IMR-90 (cell line): ENCODE data around the gene NMUR1. TPM values are rescaled to one million over a fixed set of nuclear protein-coding genes. Genes with fewer than 3 reads are reported as not detected.

Experiments used
- ATAC-seq: fragments of 200-7000 bp; cut with Tn5 transposase; 2 replicates; pipeline ENCODE4 v1.9.1; 2020; ENCODE audit warnings: low read depth, mild to moderate bottlenecking, moderate library complexity
- BruUV-seq: library from RNA; stranded (reverse); fragments of 400-500 nt; replicated peaks from 2 replicates; lab custom pipeline; 2021; lab: Mats Ljungman, UMichigan
- CTCF ChIA-PET: fragments of 300-600 bp; formaldehyde crosslinking; extraction: SDS; loops from one replicate; lab custom pipeline; 2021; ENCODE audit warnings: antibody characterized with exemption; lab: Yijun Ruan, JAX
- POLR2A ChIA-PET: fragments of 300-600 bp; sonication (Branson Sonifier 250); formaldehyde crosslinking; loops from one replicate; lab custom pipeline; 2022; ENCODE audit warnings: antibody characterized with exemption; ENCODE audit not compliant: unreplicated experiment; lab: Charles Lee
- DNase-seq: peaks from one replicate; pipeline ENCODE4 v3.0.0; 2013
- H2AFZ ChIP-seq: replicated peaks from 2 replicates; pipeline ENCODE3; 2013; ENCODE audit warnings: low read length, mild to moderate bottlenecking; ENCODE audit not compliant: poor library complexity
- H2AK5ac ChIP-seq: 2 replicates; pipeline ENCODE4 v1.6.1; 2013; ENCODE audit warnings: low read depth, low read length, inconsistent platforms
- H2AK9ac ChIP-seq: replicated peaks from 2 replicates; pipeline ENCODE3; 2013; ENCODE audit warnings: mild to moderate bottlenecking, low read depth, low read length, moderate library complexity; ENCODE audit not compliant: poor library complexity
- H2BK120ac ChIP-seq: 2 replicates; pipeline ENCODE4 v1.6.1; 2013; ENCODE audit warnings: low read depth, low read length, inconsistent platforms
- H2BK15ac ChIP-seq: 3 replicates; pipeline ENCODE4 v1.6.1; 2013; ENCODE audit warnings: low read depth, low read length, inconsistent platforms
- H2BK20ac ChIP-seq: 2 replicates; pipeline ENCODE4 v1.6.1; 2013; ENCODE audit warnings: low read depth, mild to moderate bottlenecking, inconsistent platforms, low read length, moderate library complexity
- H2BK5ac ChIP-seq: 2 replicates; pipeline ENCODE4 v1.6.1; 2013; ENCODE audit warnings: mild to moderate bottlenecking, low read depth, low read length, inconsistent platforms; ENCODE audit not compliant: poor library complexity, severe bottlenecking
- H3K14ac ChIP-seq: replicated peaks from 2 replicates; pipeline ENCODE4 v1.6.1; 2013; ENCODE audit warnings: low read depth, low read length, inconsistent platforms
- H3K18ac ChIP-seq: 2 replicates; pipeline ENCODE4 v1.6.1; 2013; ENCODE audit warnings: low read depth, low read length, control low read depth
- H3K23ac ChIP-seq: 2 replicates; pipeline ENCODE4 v1.6.1; 2013; ENCODE audit warnings: low read depth, low read length, inconsistent platforms
- H3K27ac ChIP-seq: 2 replicates; pipeline ENCODE4 v1.5.1; 2013; ENCODE audit warnings: mild to moderate bottlenecking, control low read depth, low read length; ENCODE audit not compliant: insufficient read depth
- H3K27me3 ChIP-seq: 2 replicates; pipeline ENCODE4 v1.6.1; 2013; ENCODE audit warnings: low read length; ENCODE audit not compliant: control insufficient read depth, insufficient read depth
- H3K36me3 ChIP-seq: 2 replicates; pipeline ENCODE4 v1.6.1; 2013; ENCODE audit warnings: low read length, mixed read lengths; ENCODE audit not compliant: control insufficient read depth, insufficient read depth
- H3K4ac ChIP-seq: 2 replicates; pipeline ENCODE4 v1.6.1; 2013; ENCODE audit warnings: low read depth, low read length, inconsistent platforms
- H3K4me1 ChIP-seq: 2 replicates; pipeline ENCODE4 v1.6.1; 2013; ENCODE audit warnings: low read length, mixed read lengths; ENCODE audit not compliant: control insufficient read depth, insufficient read depth
- H3K4me2 ChIP-seq: 2 replicates; pipeline ENCODE4 v1.6.1; 2013; ENCODE audit warnings: low read depth, mild to moderate bottlenecking, control low read depth, low read length, moderate library complexity
- H3K4me3 ChIP-seq: 2 replicates; pipeline ENCODE4 v1.5.1; 2013; ENCODE audit warnings: low read depth, mild to moderate bottlenecking, control low read depth, low read length, moderate library complexity; ENCODE audit not compliant: insufficient read depth
- H3K56ac ChIP-seq: 2 replicates; pipeline ENCODE4 v1.6.1; 2013; ENCODE audit warnings: low read length, inconsistent platforms; ENCODE audit not compliant: insufficient read depth; ENCODE audit errors: extremely low read depth
- H3K79me1 ChIP-seq, 2 experiments: 2 replicates each; pipeline ENCODE4 v1.6.1; 2013; ENCODE audit warnings: low read length in 2 of 2, inconsistent platforms in 1 of 2, low read depth in 1 of 2
- H3K9ac ChIP-seq: 2 replicates; pipeline ENCODE4 v1.6.1; 2013; ENCODE audit warnings: low read depth, low read length, control low read depth
- H3K9me1 ChIP-seq: 2 replicates; pipeline ENCODE4 v1.6.1; 2013; ENCODE audit warnings: low read length, inconsistent platforms; ENCODE audit not compliant: insufficient read depth
- H3K9me3 ChIP-seq: 2 replicates; pipeline ENCODE4 v1.6.1; 2013; ENCODE audit warnings: low read length; ENCODE audit not compliant: control insufficient read depth, insufficient read depth
- H4K20me1 ChIP-seq: 2 replicates; pipeline ENCODE4 v1.6.1; 2013; ENCODE audit warnings: low read length, inconsistent platforms; ENCODE audit not compliant: insufficient read depth
- H4K5ac ChIP-seq: 2 replicates; pipeline ENCODE4 v1.6.1; 2013; ENCODE audit warnings: mild to moderate bottlenecking, low read depth, low read length, control low read depth
- H4K8ac ChIP-seq, 2 experiments: 2 replicates each; pipeline ENCODE4 v1.6.1; 2013; ENCODE audit warnings: low read depth in 2 of 2, low read length in 2 of 2, control low read depth in 1 of 2, inconsistent platforms in 1 of 2
- H4K91ac ChIP-seq: 2 replicates; pipeline ENCODE4 v1.6.1; 2013; ENCODE audit warnings: low read depth, low read length, inconsistent platforms; ENCODE audit not compliant: insufficient read depth
- MAFK ChIP-seq: IDR thresholded peaks from 2 replicates; pipeline ENCODE4 v1.6.1; 2012; ENCODE audit warnings: low read depth, low read length, improper control_type of control experiment
- MAZ ChIP-seq: IDR thresholded peaks from 2 replicates; pipeline ENCODE4 v1.6.1; 2012; ENCODE audit warnings: low read depth, mild to moderate bottlenecking, low read length, improper control_type of control experiment, moderate library complexity, borderline replicate concordance
- RAD21 ChIP-seq: IDR thresholded peaks from 2 replicates; pipeline ENCODE4 v1.6.1; 2012; ENCODE audit warnings: low read length, improper control_type of control experiment
- WGBS, 2 experiments: methylation state at CpG; one replicate each; pipeline versions ENCODE4 v1.1.5 to v1.1.7; 2013; ENCODE audit warnings: missing lambda C conversion rate in 2 of 2; ENCODE audit not compliant: insufficient read length in 1 of 2; ENCODE audit errors: extremely low coverage in 2 of 2; 5-methylcytosine and 5-hydroxymethylcytosine counted together
- dilution Hi-C: fragments of 300-500 bp; cut with HindIII; formaldehyde crosslinking; loops from one replicate; pipeline ENCODE4 v1.14.3; 2018; ENCODE audit warnings: low sequenced_read_pairs; ENCODE audit not compliant: unreplicated experiment
- in situ Hi-C: fragments of 300-500 bp; cut with MboI; formaldehyde crosslinking; loops from 3 replicates; pipeline ENCODE4 v1.14.3; 2019; ENCODE audit warnings: low sequenced_read_pairs, inconsistent platforms, mixed read lengths
- intact Hi-C: fragments of 100-400 bp; cut with micrococcal nuclease; formaldehyde crosslinking; loops from 2 replicates; pipeline ENCODE4 v1.10.0; 2022
- polyA plus RNA-seq, 3 experiments: library from polyadenylated mRNA; depleted of rRNA; stranded (reverse); fragments of >200 nt; gene quantifications; 2 replicates each; pipeline ENCODE4 v1.2.3, GENCODE V29; 2012; ENCODE audit warnings: low replicate concordance in 1 of 3
- total RNA-seq: library from RNA; depleted of rRNA; stranded (reverse); fragments of >200 nt; gene quantifications from 2 replicates; pipeline ENCODE4 v1.2.3, GENCODE V29; 2012
- TF ChIP-seq, protein P1 (sequence below): fragments of 150-350 bp; IDR thresholded peaks from 2 replicates; pipeline ENCODE4 v1.6.1; 2016; ENCODE audit warnings: low read depth, mild to moderate bottlenecking, low read length, moderate library complexity, borderline replicate concordance

NMUR1 gene
- total and polyA plus RNA-seq, 2 of the 4 experiments (the other 2 are of a cell fraction), result not detected

DNA sequence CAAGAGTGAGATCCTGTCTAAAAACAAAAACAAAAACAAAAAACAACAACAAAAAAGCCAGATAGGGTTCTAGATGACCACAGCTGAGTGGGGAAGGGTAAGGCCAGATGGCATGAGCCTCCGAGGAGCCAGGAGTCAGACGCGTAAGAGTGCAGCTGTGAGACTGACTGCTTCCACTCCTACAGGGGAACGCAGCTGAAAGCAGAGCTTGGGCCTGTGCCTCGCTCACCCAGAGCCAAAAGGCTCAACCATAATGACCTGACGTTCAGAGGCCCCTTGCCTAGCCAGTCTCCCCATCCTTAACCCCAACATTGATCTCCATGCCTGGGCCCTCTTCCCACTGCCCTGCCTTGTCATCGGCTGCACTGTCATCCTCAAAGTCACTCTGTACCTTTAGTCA is 39.4 kb downstream of the NMUR1 start:
- Histone ChIP-seq H3K18ac (no peak overlapping the region), H2AFZ (no peak overlapping the region), H2BK120ac (no peak overlapping the region), H3K9ac (no peak overlapping the region), H2BK5ac (no peak overlapping the region), H4K5ac (no peak overlapping the region), H3K79me1 (no peaks in the 10 kb centered on the region), H2BK15ac (no peak overlapping the region), H3K4ac (no peak overlapping the region), H2BK20ac (no peak overlapping the region), H3K27ac (no peak overlapping the region), H3K4me2 (no peak overlapping the region), H4K8ac (no peak overlapping the region), H4K91ac (no peak overlapping the region), H2AK9ac (no peak overlapping the region), H3K56ac (no peak overlapping the region), H3K4me3 (no peak overlapping the region), H3K9me3 (no peaks in the 10 kb centered on the region), H3K4me1 (no peaks in the 10 kb centered on the region), H3K27me3 (peaks cover 5% of the 10 kb centered on the region; the same call in 1 of the 2 replicates), H3K36me3 (no peaks in the 10 kb centered on the region), H2AK5ac (no peak overlapping the region), H3K14ac (no peak overlapping the region), H3K9me1 (no peaks in the 10 kb centered on the region), H3K23ac (no peak overlapping the region), H4K20me1 (no peaks in the 10 kb centered on the region)
- ATAC-seq (no peak), DNase-seq (no peak)
- CTCF ChIA-PET, result no interaction called here
- POLR2A ChIA-PET, result no interaction called here
- dilution Hi-C loops, result no loop called here
- TF ChIP-seq MAZ (no peak), MAFK (no peak), RAD21 (no peak)
- TF ChIP-seq, protein P1, sequence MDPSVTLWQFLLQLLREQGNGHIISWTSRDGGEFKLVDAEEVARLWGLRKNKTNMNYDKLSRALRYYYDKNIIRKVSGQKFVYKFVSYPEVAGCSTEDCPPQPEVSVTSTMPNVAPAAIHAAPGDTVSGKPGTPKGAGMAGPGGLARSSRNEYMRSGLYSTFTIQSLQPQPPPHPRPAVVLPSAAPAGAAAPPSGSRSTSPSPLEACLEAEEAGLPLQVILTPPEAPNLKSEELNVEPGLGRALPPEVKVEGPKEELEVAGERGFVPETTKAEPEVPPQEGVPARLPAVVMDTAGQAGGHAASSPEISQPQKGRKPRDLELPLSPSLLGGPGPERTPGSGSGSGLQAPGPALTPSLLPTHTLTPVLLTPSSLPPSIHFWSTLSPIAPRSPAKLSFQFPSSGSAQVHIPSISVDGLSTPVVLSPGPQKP, result no peak
- in situ Hi-C loops, result no loop called here
- intact Hi-C loops, result no loop called here
- BruUV-seq, result no TSS peak
- WGBS, 2 experiments, result 100% methylated on average over 4 of the region's 7 CpGs; no CpG with 5 or more reads in 1 of the 2 experiments
